ENCODE results near the gene STAT3.
"Not testable (repeated sequence)": the region's sequence is repeated elsewhere in the genome, so short reads cannot be mapped to it uniquely, and the experiment has no call there.

Gene STAT3

DNA sequence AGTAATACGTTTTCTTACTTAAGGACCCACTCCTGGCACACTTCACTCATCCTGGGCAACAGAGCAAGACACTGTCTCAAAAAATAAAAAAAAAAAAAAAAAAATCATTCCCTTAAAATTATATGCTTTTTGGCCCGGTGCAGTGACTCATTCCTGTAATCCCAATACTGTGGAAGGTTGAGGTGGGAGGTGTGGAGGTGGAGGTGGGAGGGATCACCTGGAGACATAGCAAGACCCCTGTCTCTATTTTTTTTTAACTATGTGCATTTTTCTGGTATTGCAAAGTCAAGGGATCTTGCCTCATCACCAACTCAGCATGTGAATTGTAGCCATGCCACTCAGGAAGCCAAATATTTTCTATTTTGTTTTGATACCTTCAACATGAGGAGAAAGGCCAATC is 121.8 kb downstream of the STAT3 start:
- no peak for ATAC-seq
- TF ChIP-seq PPARA (CRISPR knock-in tag; IDR thresholded peaks at IDR 0.05; ENCODE audit: borderline replicate concordance): no peak
- no peak for TF ChIP-seq BACH2 (CRISPR knock-in tag; IDR thresholded peaks at IDR 0.05; ENCODE audit: borderline replicate concordance)
- TF ChIP-seq SNAI2 (CRISPR knock-in tag; IDR thresholded peaks at IDR 0.05): no peak
- TF ChIP-seq ZFP3 (CRISPR knock-in tag; IDR thresholded peaks at IDR 0.05): no peak
- TF ChIP-seq, protein P1, sequence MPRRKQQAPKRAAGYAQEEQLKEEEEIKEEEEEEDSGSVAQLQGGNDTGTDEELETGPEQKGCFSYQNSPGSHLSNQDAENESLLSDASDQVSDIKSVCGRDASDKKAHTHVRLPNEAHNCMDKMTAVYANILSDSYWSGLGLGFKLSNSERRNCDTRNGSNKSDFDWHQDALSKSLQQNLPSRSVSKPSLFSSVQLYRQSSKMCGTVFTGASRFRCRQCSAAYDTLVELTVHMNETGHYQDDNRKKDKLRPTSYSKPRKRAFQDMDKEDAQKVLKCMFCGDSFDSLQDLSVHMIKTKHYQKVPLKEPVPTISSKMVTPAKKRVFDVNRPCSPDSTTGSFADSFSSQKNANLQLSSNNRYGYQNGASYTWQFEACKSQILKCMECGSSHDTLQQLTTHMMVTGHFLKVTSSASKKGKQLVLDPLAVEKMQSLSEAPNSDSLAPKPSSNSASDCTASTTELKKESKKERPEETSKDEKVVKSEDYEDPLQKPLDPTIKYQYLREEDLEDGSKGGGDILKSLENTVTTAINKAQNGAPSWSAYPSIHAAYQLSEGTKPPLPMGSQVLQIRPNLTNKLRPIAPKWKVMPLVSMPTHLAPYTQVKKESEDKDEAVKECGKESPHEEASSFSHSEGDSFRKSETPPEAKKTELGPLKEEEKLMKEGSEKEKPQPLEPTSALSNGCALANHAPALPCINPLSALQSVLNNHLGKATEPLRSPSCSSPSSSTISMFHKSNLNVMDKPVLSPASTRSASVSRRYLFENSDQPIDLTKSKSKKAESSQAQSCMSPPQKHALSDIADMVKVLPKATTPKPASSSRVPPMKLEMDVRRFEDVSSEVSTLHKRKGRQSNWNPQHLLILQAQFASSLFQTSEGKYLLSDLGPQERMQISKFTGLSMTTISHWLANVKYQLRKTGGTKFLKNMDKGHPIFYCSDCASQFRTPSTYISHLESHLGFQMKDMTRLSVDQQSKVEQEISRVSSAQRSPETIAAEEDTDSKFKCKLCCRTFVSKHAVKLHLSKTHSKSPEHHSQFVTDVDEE (CRISPR knock-in tag; IDR thresholded peaks at IDR 0.05): no peak
- TF ChIP-seq OSR1 (CRISPR knock-in tag; IDR thresholded peaks at IDR 0.05): no peak
- TF ChIP-seq, protein P2, sequence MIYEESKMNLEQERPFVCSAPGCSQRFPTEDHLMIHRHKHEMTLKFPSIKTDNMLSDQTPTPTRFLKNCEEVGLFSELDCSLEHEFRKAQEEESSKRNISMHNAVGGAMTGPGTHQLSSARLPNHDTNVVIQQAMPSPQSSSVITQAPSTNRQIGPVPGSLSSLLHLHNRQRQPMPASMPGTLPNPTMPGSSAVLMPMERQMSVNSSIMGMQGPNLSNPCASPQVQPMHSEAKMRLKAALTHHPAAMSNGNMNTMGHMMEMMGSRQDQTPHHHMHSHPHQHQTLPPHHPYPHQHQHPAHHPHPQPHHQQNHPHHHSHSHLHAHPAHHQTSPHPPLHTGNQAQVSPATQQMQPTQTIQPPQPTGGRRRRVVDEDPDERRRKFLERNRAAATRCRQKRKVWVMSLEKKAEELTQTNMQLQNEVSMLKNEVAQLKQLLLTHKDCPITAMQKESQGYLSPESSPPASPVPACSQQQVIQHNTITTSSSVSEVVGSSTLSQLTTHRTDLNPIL (CRISPR knock-in tag; IDR thresholded peaks at IDR 0.05; ENCODE audit: low read depth): no peak
- no peak for TF ChIP-seq ZNF70 (CRISPR knock-in tag; IDR thresholded peaks at IDR 0.05)
- TF ChIP-seq ZNF565 (CRISPR knock-in tag; conservative IDR thresholded peaks at IDR 0.05; ENCODE audit: low read depth): no peak
- TF ChIP-seq GLIS3 (CRISPR knock-in tag; IDR thresholded peaks at IDR 0.05): no peak
- no peak for TF ChIP-seq ZNF8 (CRISPR knock-in tag; IDR thresholded peaks at IDR 0.05)
- no peak for TF ChIP-seq CSDC2 (CRISPR knock-in tag; IDR thresholded peaks at IDR 0.05)
- no peak for TF ChIP-seq ZC3H10 (CRISPR knock-in tag; IDR thresholded peaks at IDR 0.05)
- TF ChIP-seq, protein P3, sequence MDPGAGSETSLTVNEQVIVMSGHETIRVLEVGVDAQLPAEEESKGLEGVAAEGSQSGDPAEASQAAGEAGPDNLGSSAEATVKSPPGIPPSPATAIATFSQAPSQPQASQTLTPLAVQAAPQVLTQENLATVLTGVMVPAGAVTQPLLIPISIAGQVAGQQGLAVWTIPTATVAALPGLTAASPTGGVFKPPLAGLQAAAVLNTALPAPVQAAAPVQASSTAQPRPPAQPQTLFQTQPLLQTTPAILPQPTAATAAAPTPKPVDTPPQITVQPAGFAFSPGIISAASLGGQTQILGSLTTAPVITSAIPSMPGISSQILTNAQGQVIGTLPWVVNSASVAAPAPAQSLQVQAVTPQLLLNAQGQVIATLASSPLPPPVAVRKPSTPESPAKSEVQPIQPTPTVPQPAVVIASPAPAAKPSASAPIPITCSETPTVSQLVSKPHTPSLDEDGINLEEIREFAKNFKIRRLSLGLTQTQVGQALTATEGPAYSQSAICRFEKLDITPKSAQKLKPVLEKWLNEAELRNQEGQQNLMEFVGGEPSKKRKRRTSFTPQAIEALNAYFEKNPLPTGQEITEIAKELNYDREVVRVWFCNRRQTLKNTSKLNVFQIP (CRISPR knock-in tag; IDR thresholded peaks at IDR 0.05; ENCODE audit: borderline replicate concordance, low read depth): no peak
- TF ChIP-seq, protein P4, sequence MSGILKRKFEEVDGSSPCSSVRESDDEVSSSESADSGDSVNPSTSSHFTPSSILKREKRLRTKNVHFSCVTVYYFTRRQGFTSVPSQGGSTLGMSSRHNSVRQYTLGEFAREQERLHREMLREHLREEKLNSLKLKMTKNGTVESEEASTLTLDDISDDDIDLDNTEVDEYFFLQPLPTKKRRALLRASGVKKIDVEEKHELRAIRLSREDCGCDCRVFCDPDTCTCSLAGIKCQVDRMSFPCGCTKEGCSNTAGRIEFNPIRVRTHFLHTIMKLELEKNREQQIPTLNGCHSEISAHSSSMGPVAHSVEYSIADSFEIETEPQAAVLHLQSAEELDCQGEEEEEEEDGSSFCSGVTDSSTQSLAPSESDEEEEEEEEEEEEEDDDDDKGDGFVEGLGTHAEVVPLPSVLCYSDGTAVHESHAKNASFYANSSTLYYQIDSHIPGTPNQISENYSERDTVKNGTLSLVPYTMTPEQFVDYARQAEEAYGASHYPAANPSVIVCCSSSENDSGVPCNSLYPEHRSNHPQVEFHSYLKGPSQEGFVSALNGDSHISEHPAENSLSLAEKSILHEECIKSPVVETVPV (CRISPR knock-in tag; IDR thresholded peaks at IDR 0.05): no peak
- TF ChIP-seq, protein P5, sequence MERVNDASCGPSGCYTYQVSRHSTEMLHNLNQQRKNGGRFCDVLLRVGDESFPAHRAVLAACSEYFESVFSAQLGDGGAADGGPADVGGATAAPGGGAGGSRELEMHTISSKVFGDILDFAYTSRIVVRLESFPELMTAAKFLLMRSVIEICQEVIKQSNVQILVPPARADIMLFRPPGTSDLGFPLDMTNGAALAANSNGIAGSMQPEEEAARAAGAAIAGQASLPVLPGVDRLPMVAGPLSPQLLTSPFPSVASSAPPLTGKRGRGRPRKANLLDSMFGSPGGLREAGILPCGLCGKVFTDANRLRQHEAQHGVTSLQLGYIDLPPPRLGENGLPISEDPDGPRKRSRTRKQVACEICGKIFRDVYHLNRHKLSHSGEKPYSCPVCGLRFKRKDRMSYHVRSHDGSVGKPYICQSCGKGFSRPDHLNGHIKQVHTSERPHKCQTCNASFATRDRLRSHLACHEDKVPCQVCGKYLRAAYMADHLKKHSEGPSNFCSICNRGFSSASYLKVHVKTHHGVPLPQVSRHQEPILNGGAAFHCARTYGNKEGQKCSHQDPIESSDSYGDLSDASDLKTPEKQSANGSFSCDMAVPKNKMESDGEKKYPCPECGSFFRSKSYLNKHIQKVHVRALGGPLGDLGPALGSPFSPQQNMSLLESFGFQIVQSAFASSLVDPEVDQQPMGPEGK (CRISPR knock-in tag; IDR thresholded peaks at IDR 0.05; ENCODE audit: borderline replicate concordance): no peak
- TF ChIP-seq RARB (CRISPR knock-in tag; IDR thresholded peaks at IDR 0.05): no peak
- no peak for TF ChIP-seq ESRRG (CRISPR knock-in tag; IDR thresholded peaks at IDR 0.05)

DNA sequence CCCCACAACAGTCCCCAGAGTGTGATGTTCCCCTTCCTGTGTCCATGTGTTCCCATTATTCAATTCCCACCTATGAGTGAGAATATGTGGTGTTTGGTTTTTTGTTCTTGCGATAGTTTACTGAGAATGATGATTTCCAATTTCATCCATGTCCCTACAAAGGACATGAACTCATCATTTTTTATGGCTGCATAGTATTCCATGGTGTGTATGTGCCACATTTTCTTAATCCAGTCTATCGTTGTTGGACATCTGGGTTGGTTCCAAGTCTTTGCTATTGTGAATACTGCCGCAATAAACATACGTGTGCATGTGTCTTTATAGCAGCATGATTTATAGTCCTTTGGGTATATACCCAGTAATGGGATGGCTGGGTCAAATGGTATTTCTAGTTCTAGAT is 123.9 kb downstream of the STAT3 start:
- ATAC-seq: not testable (repeated sequence)

Data from SK-N-SH treated with all-trans-retinoic acid at 6 μM for 48 hours (cell line).